Neutrophil (primary cell): ENCODE data around the gene GXYLT1.
"Not testable (repeated sequence)": the region's sequence is repeated elsewhere in the genome, so short reads cannot be mapped to it uniquely, and the experiment has no call there.

Experiments
- H3K27ac ChIP-seq: fragments of 200-600 bp; sonication (generic); 2 replicates; pipeline ENCODE4 v1.5.1; 2016; ENCODE audit warnings: mild to moderate bottlenecking, moderate library complexity
- H3K27me3 ChIP-seq: fragments of 200-600 bp; sonication (generic); 2 replicates; pipeline ENCODE4 v1.6.0; 2016; ENCODE audit warnings: mild to moderate bottlenecking
- H3K36me3 ChIP-seq: fragments of 200-600 bp; sonication (generic); 2 replicates; pipeline ENCODE4 v1.5.1; 2017
- H3K4me1 ChIP-seq, 2 experiments: fragments of 200-600 bp in 1 of 2; sonication (generic) in 1 of 2; 1 replicate in 1 of 2; 2 replicates in 1 of 2; pipeline versions ENCODE4 v1.5.1 to v1.6.1; 2013 to 2016; ENCODE audit warnings: low read depth in 1 of 2, low read length in 1 of 2, mild to moderate bottlenecking in 1 of 2, moderate library complexity in 1 of 2; ENCODE audit not compliant: control insufficient read depth in 1 of 2, insufficient read depth in 1 of 2
- H3K4me3 ChIP-seq, 2 experiments: fragments of 200-600 bp in 1 of 2; sonication (generic) in 1 of 2; 1 replicate in 1 of 2; 2 replicates in 1 of 2; pipeline ENCODE4 v1.5.1; 2013 to 2016; ENCODE audit warnings: low read depth in 1 of 2, low read length in 1 of 2, mild to moderate bottlenecking in 1 of 2, moderate library complexity in 1 of 2
- H3K9me3 ChIP-seq: fragments of 200-600 bp; sonication (generic); 2 replicates; pipeline ENCODE4 v1.5.1; 2016
- CTCF ChIP-seq: fragments of 200-600 bp; sonication (generic); IDR thresholded peaks from 2 replicates; pipeline ENCODE4 v1.5.1; 2016; ENCODE audit warnings: antibody characterized with exemption

The GXYLT1 gene

GRCh38 chr12:42109031-42109430, 35.6 kb downstream of the GXYLT1 start:
- Histone ChIP-seq H3K36me3 (peaks cover 27% of the 10 kb centered on the region), H3K4me3 (no peak overlapping the region), H3K27ac (no peak overlapping the region), H3K27me3 (no peaks in the 10 kb centered on the region), H3K4me1 (no peaks in the 10 kb centered on the region), H3K9me3 (no peaks in the 10 kb centered on the region)
- no peak for TF ChIP-seq CTCF

GRCh38 chr12:42106791-42107190, 37.9 kb downstream of the GXYLT1 start:
- peaks cover 27% of the 10 kb centered on the region for H3K36me3 ChIP-seq
- H3K27me3 ChIP-seq, H3K4me3 ChIP-seq, H3K27ac ChIP-seq, H3K9me3 ChIP-seq, H3K4me1 ChIP-seq: not testable (repeated sequence)

- Histone ChIP-seq H3K4me3 (no peak overlapping the region), H3K27me3 (no peaks in the 10 kb centered on the region), H3K9me3 (no peaks in the 10 kb centered on the region), H3K4me1 (no peaks in the 10 kb centered on the region), H3K36me3 (peaks cover 27% of the 10 kb centered on the region), H3K27ac (no peak overlapping the region)
- no peak for TF ChIP-seq CTCF
Measured at GRCh38 chr12:42104784-42105183, 39.9 kb downstream of the GXYLT1 start.

- H3K4me1 ChIP-seq = no peaks in the 10 kb centered on the region
- no peak overlapping the region for H3K4me3 ChIP-seq
- H3K9me3 ChIP-seq = no peaks in the 10 kb centered on the region
- peaks cover 27% of the 10 kb centered on the region for H3K36me3 ChIP-seq
- H3K27ac ChIP-seq = no peak overlapping the region
- no peak for TF ChIP-seq CTCF
- no peaks in the 10 kb centered on the region for H3K27me3 ChIP-seq
Measured at GRCh38 chr12:42104087-42104486, 40.6 kb downstream of the GXYLT1 start.

- no peak overlapping the region for H3K4me3 ChIP-seq
- peaks cover 0 to 3% of the 10 kb centered on the region in 2 experiments for H3K4me1 ChIP-seq
- TF ChIP-seq CTCF = no peak
- H3K27ac ChIP-seq = no peak overlapping the region
- H3K9me3 ChIP-seq = no peaks in the 10 kb centered on the region
- H3K27me3 ChIP-seq = no peaks in the 10 kb centered on the region
- H3K36me3 ChIP-seq = peaks cover 26% of the 10 kb centered on the region
Measured at GRCh38 chr12:42103155-42103554, 41.5 kb downstream of the GXYLT1 start.

GRCh38 chr12:42102720-42103119, 42.0 kb downstream of the GXYLT1 start:
- H3K27ac ChIP-seq = no peak overlapping the region
- H3K4me3 ChIP-seq = no peak overlapping the region
- H3K4me1 ChIP-seq = peaks cover 0 to 7% of the 10 kb centered on the region in 2 experiments
- peaks cover 23% of the 10 kb centered on the region for H3K36me3 ChIP-seq
- no peaks in the 10 kb centered on the region for H3K27me3 ChIP-seq
- no peak for TF ChIP-seq CTCF
- H3K9me3 ChIP-seq = no peaks in the 10 kb centered on the region
